ENCODE data around the gene SRD5A1. TPM values are rescaled to one million over a fixed set of nuclear protein-coding genes. Genes with fewer than 3 reads are reported as not detected.
"Not testable (repeated sequence)": the region's sequence is repeated elsewhere in the genome, so short reads cannot be mapped to it uniquely, and the experiment has no call there.

Gene SRD5A1
- total RNA-seq, 1 experiment from 2014 or later: 39.6 TPM

GRCh38 chr5:6644794-6645241 is 11.6 kb downstream of the SRD5A1 start:
- no peak overlapping the region for H3K4me2 ChIP-seq (ENCODE audit: low read length)
- no peaks in the 10 kb centered on the region for H4K20me1 ChIP-seq (ENCODE audit: low read length)
- CTCF ChIA-PET: no interaction called here
- intact Hi-C loops (cut with micrococcal nuclease): no loop called here
- POLR2A ChIA-PET (ENCODE audit: unreplicated experiment): no interaction called here
- H3K9ac ChIP-seq (ENCODE audit: low read length): no peak overlapping the region
- H2AFZ ChIP-seq (ENCODE audit: low read length): no peak overlapping the region
- H3K4me1 ChIP-seq (ENCODE audit: insufficient read depth, low read length): no peaks in the 10 kb centered on the region
- no peaks in the 10 kb centered on the region for H3F3A ChIP-seq (ENCODE audit: low read length, unreplicated experiment)
- no peaks in the 10 kb centered on the region for H3K9me3 ChIP-seq (ENCODE audit: low read length)
- DNase-seq (no peak), ATAC-seq (no peak)
- no peaks in the 10 kb centered on the region for H3K9me2 ChIP-seq (replicated peaks; ENCODE audit: low read length)
- H3K79me2 ChIP-seq (ENCODE audit: low read length): peaks cover 22% of the 10 kb centered on the region
- no peak for TF ChIP-seq EZH2 (IDR thresholded peaks at IDR 0.05; ENCODE audit: low read length, unreplicated experiment)
- no peak for TF ChIP-seq EZH2phosphoT487 (IDR thresholded peaks at IDR 0.05; ENCODE audit: borderline replicate concordance, low read length)
- TF ChIP-seq, protein P1, sequence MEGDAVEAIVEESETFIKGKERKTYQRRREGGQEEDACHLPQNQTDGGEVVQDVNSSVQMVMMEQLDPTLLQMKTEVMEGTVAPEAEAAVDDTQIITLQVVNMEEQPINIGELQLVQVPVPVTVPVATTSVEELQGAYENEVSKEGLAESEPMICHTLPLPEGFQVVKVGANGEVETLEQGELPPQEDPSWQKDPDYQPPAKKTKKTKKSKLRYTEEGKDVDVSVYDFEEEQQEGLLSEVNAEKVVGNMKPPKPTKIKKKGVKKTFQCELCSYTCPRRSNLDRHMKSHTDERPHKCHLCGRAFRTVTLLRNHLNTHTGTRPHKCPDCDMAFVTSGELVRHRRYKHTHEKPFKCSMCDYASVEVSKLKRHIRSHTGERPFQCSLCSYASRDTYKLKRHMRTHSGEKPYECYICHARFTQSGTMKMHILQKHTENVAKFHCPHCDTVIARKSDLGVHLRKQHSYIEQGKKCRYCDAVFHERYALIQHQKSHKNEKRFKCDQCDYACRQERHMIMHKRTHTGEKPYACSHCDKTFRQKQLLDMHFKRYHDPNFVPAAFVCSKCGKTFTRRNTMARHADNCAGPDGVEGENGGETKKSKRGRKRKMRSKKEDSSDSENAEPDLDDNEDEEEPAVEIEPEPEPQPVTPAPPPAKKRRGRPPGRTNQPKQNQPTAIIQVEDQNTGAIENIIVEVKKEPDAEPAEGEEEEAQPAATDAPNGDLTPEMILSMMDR (conservative IDR thresholded peaks at IDR 0.05; ENCODE audit: low read depth, low read length): no peak
- no peaks in the 10 kb centered on the region for H3K27me3 ChIP-seq (ENCODE audit: low read length)
- no peak overlapping the region for H3K27ac ChIP-seq (ENCODE audit: low read length)
- H3K36me3 ChIP-seq (ENCODE audit: low read depth, low read length): peaks cover 10% of the 10 kb centered on the region; the same call in 1 of the 2 replicates
- BruUV-seq (replicated peaks): no TSS peak
- no peak overlapping the region for H3K4me3 ChIP-seq (ENCODE audit: low read length)

- intact Hi-C loops (cut with micrococcal nuclease); H3K27ac ChIP-seq (ENCODE audit: low read length); BruUV-seq (replicated peaks); H2AFZ ChIP-seq (ENCODE audit: low read length); POLR2A ChIA-PET (ENCODE audit: unreplicated experiment); H3K4me2 ChIP-seq (ENCODE audit: low read length); H3F3A ChIP-seq (ENCODE audit: low read length, unreplicated experiment); DNase-seq; H4K20me1 ChIP-seq (ENCODE audit: low read length); ATAC-seq; H3K4me3 ChIP-seq (ENCODE audit: low read length); H3K4me1 ChIP-seq (ENCODE audit: insufficient read depth, low read length); CTCF ChIA-PET; H3K27me3 ChIP-seq (ENCODE audit: low read length); H3K9ac ChIP-seq (ENCODE audit: low read length); H3K9me2 ChIP-seq (replicated peaks; ENCODE audit: low read length); H3K9me3 ChIP-seq (ENCODE audit: low read length): not testable (repeated sequence)
- Histone ChIP-seq H3K36me3 (ENCODE audit: low read depth, low read length) (peaks cover 11% of the 10 kb centered on the region; the same call in 1 of the 2 replicates), H3K79me2 (ENCODE audit: low read length) (peaks cover 24% of the 10 kb centered on the region)
These were observed 12.5 kb downstream of the SRD5A1 start for GRCh38 chr5:6645571-6646362.

- intact Hi-C loops (cut with micrococcal nuclease): no loop called here
- CTCF ChIA-PET: no interaction called here
- H3K9me3 ChIP-seq (ENCODE audit: low read length): no peaks in the 10 kb centered on the region
These were observed 15.9 kb downstream of the SRD5A1 start for GRCh38 chr5:6649186-6649585.

More at GRCh38 chr5:6649186-6649585, 15.9 kb downstream of the SRD5A1 start:
- no peak overlapping the region for H3K27ac ChIP-seq (ENCODE audit: low read length)
- H4K20me1 ChIP-seq (ENCODE audit: low read length): no peaks in the 10 kb centered on the region
- H3K9me2 ChIP-seq (replicated peaks; ENCODE audit: low read length): no peaks in the 10 kb centered on the region
- H3K4me2 ChIP-seq (ENCODE audit: low read length): no peak overlapping the region
- ATAC-seq: no peak
- no peaks in the 10 kb centered on the region for H3K4me1 ChIP-seq (ENCODE audit: insufficient read depth, low read length)
- POLR2A ChIA-PET (ENCODE audit: unreplicated experiment): no interaction called here
- peaks cover 24% of the 10 kb centered on the region; the same call in 1 of the 2 replicates for H3K36me3 ChIP-seq (ENCODE audit: low read depth, low read length)
- H3K4me3 ChIP-seq (ENCODE audit: low read length): no peak overlapping the region
- BruUV-seq (replicated peaks): no TSS peak
- H3K27me3 ChIP-seq (ENCODE audit: low read length): no peaks in the 10 kb centered on the region
- H3K79me2 ChIP-seq (ENCODE audit: low read length): peaks cover 28% of the 10 kb centered on the region
- H3K9ac ChIP-seq (ENCODE audit: low read length): no peak overlapping the region
- H3F3A ChIP-seq (ENCODE audit: low read length, unreplicated experiment): no peaks in the 10 kb centered on the region
- no peak overlapping the region for H2AFZ ChIP-seq (ENCODE audit: low read length)
- no peak for TF ChIP-seq EZH2 (IDR thresholded peaks at IDR 0.05; ENCODE audit: low read length, unreplicated experiment)
- TF ChIP-seq, protein P1 (conservative IDR thresholded peaks at IDR 0.05; ENCODE audit: low read depth, low read length): no peak
- no peak for TF ChIP-seq EZH2phosphoT487 (IDR thresholded peaks at IDR 0.05; ENCODE audit: borderline replicate concordance, low read length)
- no peak for DNase-seq
